Measurements from ENCODE around the gene OR1L4. TPM values are rescaled to one million over a fixed set of nuclear protein-coding genes. Genes with fewer than 3 reads are reported as not detected.

Gene OR1L4
- total and polyA plus RNA-seq, 2 of the 8 experiments (the other 6 are each of a cell fraction or from before 2014, with no cell fraction given): not detected

GRCh38 chr9:122684851-122685250, 38.9 kb upstream of the OR1L4 start:
- H2BK5ac ChIP-seq (ENCODE audit: low read depth, low read length): no peak overlapping the region
- DNase-seq (ENCODE audit: low read depth in 1 of 2, low spot score in 2 of 2) (no peak), FAIRE-seq (no peak)
- no peak overlapping the region for H4K5ac ChIP-seq (ENCODE audit: insufficient read length, low read depth, low read length)
- no peaks in the 10 kb centered on the region for H3K4me1 ChIP-seq (replicated peaks in 1 of 4; ENCODE audit: control insufficient read depth in 3 of 4, insufficient read depth in 4 of 4, low read length in 3 of 4)
- no peak overlapping the region for H3K56ac ChIP-seq (replicated peaks; ENCODE audit: insufficient read length, low read depth, low read length)
- H3K4me3 ChIP-seq (ENCODE audit: extremely low read depth in 1 of 4, insufficient read depth in 2 of 4, low read depth in 3 of 4, low read length in 4 of 4): no peak overlapping the region
- H3K18ac ChIP-seq (ENCODE audit: extremely low read depth, low read length): no peak overlapping the region
- H3K9ac ChIP-seq (replicated peaks in 1 of 4; ENCODE audit: extremely low read depth in 1 of 4, low read depth in 3 of 4, low read length in 3 of 4): no peak overlapping the region
- peaks cover 54 to 63% of the 10 kb centered on the region in 2 experiments for H3K9me3 ChIP-seq (ENCODE audit: insufficient read depth in 2 of 2, low read depth in 1 of 2, low read length in 1 of 2)
- H3K79me1 ChIP-seq (ENCODE audit: low read depth, low read length): no peaks in the 10 kb centered on the region
- no peak overlapping the region for H2BK20ac ChIP-seq (ENCODE audit: low read length)
- H2AFZ ChIP-seq (ENCODE audit: low read length): no peak overlapping the region
- no peak overlapping the region for H3K14ac ChIP-seq (ENCODE audit: insufficient read length)
- H4K91ac ChIP-seq (replicated peaks; ENCODE audit: insufficient read length, low read length): no peak overlapping the region
- H3K23ac ChIP-seq (ENCODE audit: insufficient read length): no peak overlapping the region
- no peaks in the 10 kb centered on the region for H4K20me1 ChIP-seq (replicated peaks in 1 of 2; ENCODE audit: control insufficient read depth in 1 of 2, insufficient read depth in 2 of 2, low read length in 2 of 2)
- no peak overlapping the region for H2AK5ac ChIP-seq (ENCODE audit: low read depth, low read length)
- no peak overlapping the region for H4K8ac ChIP-seq (ENCODE audit: extremely low read depth, insufficient read depth, low read length)
- H2BK12ac ChIP-seq (ENCODE audit: low read depth, low read length): no peak overlapping the region
- no peaks in the 10 kb centered on the region for H3K79me2 ChIP-seq (ENCODE audit: control insufficient read depth in 1 of 2, insufficient read depth in 2 of 2, low read length in 2 of 2)
- H3K23me2 ChIP-seq (ENCODE audit: low read depth, low read length): no peaks in the 10 kb centered on the region
- H3K27me3 ChIP-seq (replicated peaks in 1 of 4; ENCODE audit: control insufficient read depth in 3 of 4, extremely low read depth in 1 of 4, insufficient read depth in 3 of 4, low read length in 3 of 4): no peaks in the 10 kb centered on the region
- H3K4me2 ChIP-seq (ENCODE audit: insufficient read depth in 1 of 2, low read depth in 2 of 2, low read length in 2 of 2): no peak overlapping the region
- no peak overlapping the region for H3K4ac ChIP-seq (replicated peaks; ENCODE audit: insufficient read length, low read depth, low read length)
- H3K27ac ChIP-seq (ENCODE audit: low read depth, low read length): no peak overlapping the region
- no peak overlapping the region for H2BK15ac ChIP-seq (ENCODE audit: low read length)
- H2BK120ac ChIP-seq (replicated peaks; ENCODE audit: low read depth, low read length): no peak overlapping the region
- POLR2A ChIA-PET (ENCODE audit: partially characterized antibody): no interaction called here
- H3K36me3 ChIP-seq (ENCODE audit: control insufficient read depth in 2 of 4, insufficient read depth in 4 of 4, low read length in 3 of 4): no peaks in the 10 kb centered on the region
- CTCF ChIA-PET (ENCODE audit: partially characterized antibody): interaction anchor here (1.0 kb wide), 1 partner anchor 10 kb away, joined by 3 read pairs; no protein-coding TSS in a partner anchor
- TF ChIP-seq POLR2AphosphoS5 (IDR thresholded peaks at IDR 0.05; ENCODE audit: low read depth, low read length): no peak
- no peak for TF ChIP-seq NRF1 (IDR thresholded peaks at IDR 0.05; ENCODE audit: low read depth, low read length)
- no peak for TF ChIP-seq BRCA1 (IDR thresholded peaks at IDR 0.05; ENCODE audit: low read depth, low read length)
